Chondrocyte (in vitro differentiated cells): ENCODE data around the gene EGR1. TPM values are rescaled to one million over a fixed set of nuclear protein-coding genes. Genes with fewer than 3 reads are reported as not detected.
A peak's percentile ranks its signal among the peaks of the same experiment; 100 is the strongest.

Source experiments
- DNase-seq: peaks from one replicate; pipeline ENCODE4 v3.0.0; 2021; ENCODE audit warnings: mixed read lengths, low spot score
- H3K27ac Mint-ChIP-seq: one replicate; pipeline ENCODE4 v1.8.0; 2021; ENCODE audit warnings: mild to moderate bottlenecking, moderate library complexity, mixed read lengths; ENCODE audit not compliant: unreplicated experiment
- H3K27me3 Mint-ChIP-seq: 2 replicates; pipeline ENCODE4 v1.8.0; 2021; ENCODE audit warnings: low read depth, mixed read lengths
- H3K36me3 Mint-ChIP-seq: 2 replicates; pipeline ENCODE4 v1.8.0; 2021; ENCODE audit warnings: low read depth, mixed read lengths
- H3K4me1 Mint-ChIP-seq: 2 replicates; pipeline ENCODE4 v1.8.0; 2021; ENCODE audit warnings: low read depth, mild to moderate bottlenecking, mixed read lengths
- H3K4me3 Mint-ChIP-seq: one replicate; pipeline ENCODE4 v1.8.0; 2021; ENCODE audit warnings: mild to moderate bottlenecking, moderate library complexity, mixed read lengths; ENCODE audit not compliant: unreplicated experiment
- H3K9me3 Mint-ChIP-seq: 2 replicates; pipeline ENCODE4 v1.8.0; 2021; ENCODE audit warnings: low read depth, mixed read lengths
- CTCF ChIP-seq: fragments of 200-600 bp; sonication (generic); IDR thresholded peaks from 2 replicates; pipeline ENCODE4 v1.5.0; 2021; ENCODE audit warnings: antibody characterized with exemption, mild to moderate bottlenecking, moderate library complexity
- total RNA-seq: library from RNA; stranded (reverse); gene quantifications from 3 replicates; pipeline ENCODE4 v1.2.1, GENCODE V29; 2021

The EGR1 gene
- total RNA-seq, 1 donor from 2014 or later: 82.5 TPM

- Mint-ChIP-seq H3K27me3 (no peaks in the 10 kb centered on the region), H3K27ac (no peak overlapping the region), H3K4me1 (peaks cover 3% of the 10 kb centered on the region), H3K4me3 (no peak overlapping the region), H3K36me3 (no peaks in the 10 kb centered on the region), H3K9me3 (no peaks in the 10 kb centered on the region)
- DNase-seq: no peak
- TF ChIP-seq CTCF: no peak
These were observed 33.1 kb downstream of the EGR1 start for GRCh38 chr5:138498376-138498775.

GRCh38 chr5:138502121-138502520 is 36.8 kb downstream of the EGR1 start:
- Mint-ChIP-seq H3K4me3 (no peak overlapping the region), H3K27me3 (no peaks in the 10 kb centered on the region), H3K36me3 (no peaks in the 10 kb centered on the region), H3K4me1 (peaks cover 19% of the 10 kb centered on the region), H3K9me3 (no peaks in the 10 kb centered on the region), H3K27ac (no peak overlapping the region)
- no peak for TF ChIP-seq CTCF
- no peak for DNase-seq

GRCh38 chr5:138502521-138502920 is 37.2 kb downstream of the EGR1 start:
- Mint-ChIP-seq H3K9me3 (no peaks in the 10 kb centered on the region), H3K27me3 (no peaks in the 10 kb centered on the region), H3K4me1 (peaks cover 19% of the 10 kb centered on the region), H3K36me3 (peaks cover 4% of the 10 kb centered on the region), H3K4me3 (no peak overlapping the region), H3K27ac (no peak overlapping the region)
- TF ChIP-seq CTCF: no peak
- no peak for DNase-seq

- H3K27ac Mint-ChIP-seq: peak overlapping the region; percentile 45
- peaks cover 19% of the 10 kb centered on the region for H3K4me1 Mint-ChIP-seq
- H3K36me3 Mint-ChIP-seq: peaks cover 9% of the 10 kb centered on the region
These were observed 38.4 kb downstream of the EGR1 start for GRCh38 chr5:138503487-138504270.

GRCh38 chr5:138504799-138505198 is 39.5 kb downstream of the EGR1 start:
- H3K4me1 Mint-ChIP-seq: peaks cover 22% of the 10 kb centered on the region
- no peaks in the 10 kb centered on the region for H3K9me3 Mint-ChIP-seq
- TF ChIP-seq CTCF: no peak
- no peak for DNase-seq
- no peak overlapping the region for H3K4me3 Mint-ChIP-seq
- no peaks in the 10 kb centered on the region for H3K27me3 Mint-ChIP-seq
- peaks cover 15% of the 10 kb centered on the region for H3K36me3 Mint-ChIP-seq
- peak overlapping the region; percentile 71 for H3K27ac Mint-ChIP-seq

More at GRCh38 chr5:138503487-138504270, 38.4 kb downstream of the EGR1 start:
- no peak for DNase-seq
- Mint-ChIP-seq H3K4me3 (no peak overlapping the region), H3K27me3 (no peaks in the 10 kb centered on the region), H3K9me3 (no peaks in the 10 kb centered on the region)
- peak; percentile 86 for TF ChIP-seq CTCF
